Esophagus squamous epithelium (tissue), 5 donors: Measurements from ENCODE around the gene WWOX. TPM values are rescaled to one million over a fixed set of nuclear protein-coding genes. Genes with fewer than 3 reads are reported as not detected.
A peak's percentile ranks its signal among the peaks of the same experiment; 100 is the strongest.
"Not testable (repeated sequence)": the region's sequence is repeated elsewhere in the genome, so short reads cannot be mapped to it uniquely, and the experiment has no call there.

ENCODE experiments used
- DNase-seq: peaks from one replicate; lab custom pipeline; 2025; lab: John Stamatoyannopoulos, UW
- H3K27ac ChIP-seq, 4 donors: fragments of 200-600 bp; sonication (generic); one replicate each; pipeline ENCODE4 v1.5.1; 2016 to 2019; ENCODE audit warnings: mild to moderate bottlenecking in 1 of 4
- H3K27me3 ChIP-seq, 4 donors: fragments of 200-600 bp; sonication (generic); 1 replicate in 3 of 4; 2 replicates in 1 of 4; pipeline versions ENCODE4 v1.5.1 to v1.6.0; 2017 to 2021; ENCODE audit warnings: antibody characterized with exemption in 1 of 4
- H3K36me3 ChIP-seq, 3 donors: fragments of 200-600 bp; sonication (generic); one replicate each; pipeline ENCODE4 v1.5.1; 2016 to 2019
- H3K4me1 ChIP-seq, 3 donors: fragments of 200-600 bp; sonication (generic); one replicate each; pipeline ENCODE4 v1.5.1; 2017 to 2019
- H3K4me3 ChIP-seq, 4 donors: fragments of 200-600 bp; sonication (generic); 1 replicate in 3 of 4; 2 replicates in 1 of 4; pipeline ENCODE4 v1.5.1; 2016 to 2019; ENCODE audit warnings: mild to moderate bottlenecking in 2 of 4, moderate library complexity in 1 of 4
- H3K9me3 ChIP-seq, 3 donors: fragments of 200-600 bp; sonication (generic); one replicate each; pipeline ENCODE4 v1.5.1; 2016 to 2019
- POLR2A ChIP-seq, 4 donors: fragments of 450-650 bp; IDR thresholded peaks; one replicate each; pipeline ENCODE4 v1.6.1; 2017; ENCODE audit warnings: antibody characterized with exemption in 4 of 4, mild to moderate bottlenecking in 4 of 4, moderate library complexity in 3 of 4
- WGBS, 2 donors: methylation state at CpG; one replicate each; pipeline ENCODE4 v1.1.5; 2018; 5-methylcytosine and 5-hydroxymethylcytosine counted together
- intact Hi-C: fragments of 100-400 bp; cut with DNase I; formaldehyde crosslinking; loops from one replicate; pipeline ENCODE4 v1.15.0; 2022
- total RNA-seq, 4 donors: library from RNA; depleted of rRNA; stranded (reverse); fragments of >200 nt; gene quantifications; one replicate each; pipeline ENCODE4 v1.1.0, GENCODE V29; 2016
- TF ChIP-seq, protein P1 (sequence below), 6 experiments: fragments of 450-650 bp in 4 of 6; fragments of 200-600 bp in 2 of 6; sonication (generic) in 2 of 6; IDR thresholded peaks; one replicate each; pipeline ENCODE4 v1.5.1; 2016 to 2019; ENCODE audit warnings: antibody characterized with exemption in 6 of 6, mild to moderate bottlenecking in 4 of 6, moderate library complexity in 4 of 6
- donor health status: DM: yes; HTN: yes; CAD: no.

WWOX gene
- total RNA-seq, 4 donors from 2014 or later, result 20.9 to 31.1 (median 27.5) TPM

- intact Hi-C loops, result no loop called here
- H3K4me3 ChIP-seq, result no peak overlapping the region
- no peaks in the 10 kb centered on the region for H3K27me3 ChIP-seq
- TF ChIP-seq POLR2A (IDR thresholded peaks at IDR 0.05), result no peak
- TF ChIP-seq, protein P1, sequence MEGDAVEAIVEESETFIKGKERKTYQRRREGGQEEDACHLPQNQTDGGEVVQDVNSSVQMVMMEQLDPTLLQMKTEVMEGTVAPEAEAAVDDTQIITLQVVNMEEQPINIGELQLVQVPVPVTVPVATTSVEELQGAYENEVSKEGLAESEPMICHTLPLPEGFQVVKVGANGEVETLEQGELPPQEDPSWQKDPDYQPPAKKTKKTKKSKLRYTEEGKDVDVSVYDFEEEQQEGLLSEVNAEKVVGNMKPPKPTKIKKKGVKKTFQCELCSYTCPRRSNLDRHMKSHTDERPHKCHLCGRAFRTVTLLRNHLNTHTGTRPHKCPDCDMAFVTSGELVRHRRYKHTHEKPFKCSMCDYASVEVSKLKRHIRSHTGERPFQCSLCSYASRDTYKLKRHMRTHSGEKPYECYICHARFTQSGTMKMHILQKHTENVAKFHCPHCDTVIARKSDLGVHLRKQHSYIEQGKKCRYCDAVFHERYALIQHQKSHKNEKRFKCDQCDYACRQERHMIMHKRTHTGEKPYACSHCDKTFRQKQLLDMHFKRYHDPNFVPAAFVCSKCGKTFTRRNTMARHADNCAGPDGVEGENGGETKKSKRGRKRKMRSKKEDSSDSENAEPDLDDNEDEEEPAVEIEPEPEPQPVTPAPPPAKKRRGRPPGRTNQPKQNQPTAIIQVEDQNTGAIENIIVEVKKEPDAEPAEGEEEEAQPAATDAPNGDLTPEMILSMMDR (IDR thresholded peaks at IDR 0.05), result no peak
- no peaks in the 10 kb centered on the region for H3K36me3 ChIP-seq
- DNase-seq, result no peak
- H3K9me3 ChIP-seq, result no peaks in the 10 kb centered on the region
- peak overlapping the region; percentile 39 to 59 (median 48) for H3K27ac ChIP-seq
- peaks cover 9 to 27% (median 14%) of the 10 kb centered on the region in 3 donors for H3K4me1 ChIP-seq
- WGBS, 2 donors, result 73 to 91% methylated on average over 4 of the region's 4 CpGs
These were observed 951.9 kb downstream of the WWOX start for GRCh38 chr16:79051313-79051712.

- H3K27ac ChIP-seq, H3K36me3 ChIP-seq, H3K27me3 ChIP-seq, DNase-seq, intact Hi-C loops, H3K9me3 ChIP-seq, H3K4me3 ChIP-seq: not testable (repeated sequence)
- 81 to 85% methylated on average over 4 of the region's 4 CpGs for WGBS, 2 donors
- H3K4me1 ChIP-seq, result peaks cover 9 to 27% (median 14%) of the 10 kb centered on the region in 3 donors
These were observed 952.7 kb downstream of the WWOX start for GRCh38 chr16:79052198-79052597.

GRCh38 chr16:79053577-79053976 is 954.1 kb downstream of the WWOX start:
- Histone ChIP-seq H3K9me3 (no peaks in the 10 kb centered on the region), H3K36me3 (no peaks in the 10 kb centered on the region), H3K4me1 (peaks cover 9 to 27% (median 14%) of the 10 kb centered on the region in 3 donors), H3K27me3 (no peaks in the 10 kb centered on the region), H3K4me3 (no peak overlapping the region), H3K27ac (no peak overlapping the region)
- 92 to 93% methylated on average over 4 of the region's 4 CpGs for WGBS, 2 donors
- no peak for DNase-seq
- intact Hi-C loops, result no loop called here
- no peak for TF ChIP-seq POLR2A (IDR thresholded peaks at IDR 0.05)
- TF ChIP-seq, protein P1 (IDR thresholded peaks at IDR 0.05), result no peak

- Histone ChIP-seq H3K4me1 (peaks cover 9 to 24% (median 14%) of the 10 kb centered on the region in 3 donors), H3K4me3 (no peak overlapping the region), H3K9me3 (no peaks in the 10 kb centered on the region), H3K27ac (no peak overlapping the region), H3K27me3 (no peaks in the 10 kb centered on the region), H3K36me3 (no peaks in the 10 kb centered on the region)
- intact Hi-C loops, result no loop called here
- TF ChIP-seq POLR2A (IDR thresholded peaks at IDR 0.05), result no peak
- TF ChIP-seq, protein P1 (IDR thresholded peaks at IDR 0.05), result no peak
- DNase-seq, result no peak
- WGBS, 2 donors, result 80 to 86% methylated on average over 13 of the region's 13 CpGs
These were observed 954.9 kb downstream of the WWOX start for GRCh38 chr16:79054211-79054984.

DNA sequence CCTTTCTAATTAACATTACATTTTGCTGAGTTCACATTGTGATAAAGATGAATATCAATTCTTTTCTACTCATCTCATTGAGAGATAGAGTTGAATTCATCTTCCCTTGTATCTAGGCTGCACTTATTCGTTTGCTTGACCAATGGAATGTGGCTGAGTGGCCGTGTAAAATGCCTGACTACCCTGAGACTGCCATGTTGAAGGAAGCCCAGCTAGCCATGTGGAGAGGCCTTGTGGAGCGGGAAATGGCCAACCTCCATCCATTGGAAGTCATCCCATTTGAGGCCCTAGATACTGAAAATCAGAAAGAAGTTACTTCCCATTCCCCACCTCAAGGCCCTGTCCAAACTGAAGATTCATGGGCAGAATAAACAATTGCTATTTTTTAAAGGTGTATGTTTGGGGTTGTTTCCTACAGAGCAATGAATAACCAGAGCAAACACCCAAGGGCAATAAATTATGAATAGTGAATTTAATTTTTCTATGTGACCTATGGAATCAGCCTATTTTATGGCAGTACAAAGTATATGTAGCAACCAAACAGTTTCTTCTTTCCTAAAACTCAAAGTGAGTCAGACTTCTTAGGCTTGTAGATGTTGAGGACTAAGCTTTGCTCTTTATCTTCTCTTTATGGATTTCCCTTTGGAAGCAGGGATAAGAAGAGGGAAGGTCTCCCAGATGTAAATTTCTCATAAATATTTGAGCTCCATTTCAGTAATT is 956.0 kb downstream of the WWOX start:
- no peak for DNase-seq
- TF ChIP-seq POLR2A (IDR thresholded peaks at IDR 0.05), result no peak
- TF ChIP-seq, protein P1 (IDR thresholded peaks at IDR 0.05), result no peak
- no peak overlapping the region for H3K27ac ChIP-seq
- no peaks in the 10 kb centered on the region for H3K27me3 ChIP-seq
- WGBS, 2 donors, result 92 to 96% methylated on average over 3 of the region's 3 CpGs
- no peak overlapping the region for H3K4me3 ChIP-seq
- H3K36me3 ChIP-seq, result no peaks in the 10 kb centered on the region
- intact Hi-C loops, result no loop called here
- H3K4me1 ChIP-seq, result peaks cover 3 to 14% (median 11%) of the 10 kb centered on the region in 3 donors
- H3K9me3 ChIP-seq, result no peaks in the 10 kb centered on the region
